Stimulated activated naive CD8-positive, alpha-beta T cell treated with anti-CD3 and anti-CD28 coated beads, Interleukin-15, Interleukin-2, amounts not matched to agents 100 U/mL and 50 U/mL, for 24 hours (primary cell): ENCODE data around the gene SYPL2.

Experiments
- ATAC-seq: fragments of 150-1000 bp; cut with Tn5 transposase; one replicate; pipeline ENCODE4 v1.10.0; 2021
- DNase-seq: peaks from one replicate; pipeline ENCODE4 v3.0.0; 2021

The SYPL2 gene

GRCh38 chr1:109492779-109493178, 26.4 kb downstream of the SYPL2 start:
- DNase-seq, result no peak

GRCh38 chr1:109493227-109493626, 26.9 kb downstream of the SYPL2 start:
- DNase-seq, result no peak
- no peak for ATAC-seq

More at GRCh38 chr1:109492779-109493178, 26.4 kb downstream of the SYPL2 start:
- no peak for ATAC-seq

DNA sequence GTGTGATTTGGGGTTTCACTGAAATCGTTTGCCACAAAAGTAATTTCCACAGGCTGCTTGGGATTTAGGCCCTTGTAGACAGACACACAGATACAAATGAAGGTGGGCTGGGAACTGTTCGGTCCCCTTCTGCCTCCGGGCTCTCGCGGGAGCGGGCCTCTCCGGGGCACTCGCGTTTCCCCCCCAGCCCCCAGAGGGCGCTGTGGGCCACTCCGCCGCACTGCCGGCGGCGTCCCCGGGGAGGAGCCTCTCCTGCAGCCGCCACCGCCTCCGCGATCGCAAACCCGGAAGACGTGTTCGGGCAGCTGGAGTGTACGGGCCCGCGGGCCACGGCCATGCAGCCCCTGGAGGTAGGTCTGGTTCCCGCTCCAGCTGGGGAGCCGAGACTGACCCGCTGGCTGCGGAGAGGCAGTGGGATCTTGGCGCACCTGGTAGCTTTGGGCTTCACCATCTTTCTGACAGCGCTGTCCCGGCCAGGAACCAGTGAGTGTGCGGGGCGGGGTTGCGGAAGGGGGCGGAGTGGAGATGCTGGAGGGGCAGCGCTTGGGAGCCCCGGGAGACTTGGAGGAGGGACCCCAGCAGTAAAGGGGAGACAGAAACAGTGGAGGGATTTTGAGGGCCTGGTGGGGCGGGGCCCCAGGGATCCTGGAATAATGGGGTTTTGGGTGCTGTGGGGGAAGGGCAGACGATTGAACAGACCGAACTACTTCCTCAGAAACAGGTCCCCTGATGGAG, 27.6 kb downstream of the SYPL2 start, which contains the start of gene CYB561D1:
TSS of gene CYB561D1 (plus strand) at position 290 of the 735 bp plus-strand sequence. CDS start at position 336, 46 bp downstream.
- DNase-seq, result peak; percentile 94
- peak; percentile 91 for ATAC-seq

GRCh38 chr1:109495738-109496137, 29.4 kb downstream of the SYPL2 start:
- ATAC-seq (no peak), DNase-seq (no peak)

DNA sequence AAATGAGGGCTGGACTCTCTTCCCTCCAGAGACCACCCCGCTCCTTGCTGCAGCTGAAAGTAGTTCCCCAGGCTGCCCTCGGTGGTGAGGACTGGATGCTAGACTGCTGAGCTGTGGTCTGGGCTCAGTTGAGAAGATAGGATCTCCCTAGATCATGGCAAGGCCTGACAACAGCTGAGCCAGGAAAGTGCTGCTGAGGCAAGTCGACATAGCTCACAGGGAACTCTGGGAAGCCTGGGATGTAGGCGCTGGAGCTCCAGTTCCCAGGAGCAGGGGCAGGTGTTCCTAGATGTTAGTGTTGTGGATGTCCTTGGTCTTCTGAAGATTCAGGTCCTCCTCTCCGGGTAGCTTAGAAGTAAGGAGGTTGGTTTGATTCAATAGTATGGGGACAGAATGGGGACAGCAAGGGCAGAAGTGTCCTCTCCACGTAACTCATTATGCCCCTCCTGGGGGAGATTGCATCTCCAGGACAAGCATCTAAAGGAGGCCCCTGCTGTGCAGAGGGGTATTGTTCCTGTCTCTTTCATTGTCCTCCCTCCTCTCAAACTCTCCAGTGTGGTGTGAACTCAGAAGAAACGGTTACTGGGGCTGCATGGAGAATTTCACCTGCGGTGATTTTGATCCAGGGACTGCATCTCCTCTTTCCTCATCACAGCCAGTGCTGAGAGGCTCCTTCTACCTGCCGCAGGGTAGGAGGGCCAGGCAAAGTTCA, 31.3 kb downstream of the SYPL2 start:
- no peak for ATAC-seq
- no peak for DNase-seq

- DNase-seq (peak; percentile 55), ATAC-seq (no peak)
Observed at GRCh38 chr1:109498161-109498801, 31.9 kb downstream of the SYPL2 start.

DNA sequence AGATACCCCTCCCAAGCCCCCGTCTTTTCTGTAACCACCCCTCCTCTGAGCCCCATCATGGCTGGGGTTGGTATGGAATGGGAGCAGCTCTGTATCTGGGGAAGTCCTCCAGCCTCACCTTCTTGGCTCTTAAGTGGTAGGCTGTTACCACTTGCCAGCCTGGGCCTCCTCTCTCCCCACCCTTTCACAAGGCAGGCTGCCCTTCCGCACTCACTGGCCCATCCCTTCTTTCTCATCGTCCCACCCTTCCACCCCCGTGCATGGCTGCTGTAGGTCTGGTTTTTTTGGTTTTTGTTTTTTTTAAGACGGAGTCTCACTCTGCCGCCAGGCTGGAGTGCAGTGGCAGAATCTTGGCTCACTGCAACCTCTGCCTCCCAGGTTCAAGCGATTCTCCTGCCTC, 32.7 kb downstream of the SYPL2 start:
- DNase-seq (no peak), ATAC-seq (no peak)

DNA sequence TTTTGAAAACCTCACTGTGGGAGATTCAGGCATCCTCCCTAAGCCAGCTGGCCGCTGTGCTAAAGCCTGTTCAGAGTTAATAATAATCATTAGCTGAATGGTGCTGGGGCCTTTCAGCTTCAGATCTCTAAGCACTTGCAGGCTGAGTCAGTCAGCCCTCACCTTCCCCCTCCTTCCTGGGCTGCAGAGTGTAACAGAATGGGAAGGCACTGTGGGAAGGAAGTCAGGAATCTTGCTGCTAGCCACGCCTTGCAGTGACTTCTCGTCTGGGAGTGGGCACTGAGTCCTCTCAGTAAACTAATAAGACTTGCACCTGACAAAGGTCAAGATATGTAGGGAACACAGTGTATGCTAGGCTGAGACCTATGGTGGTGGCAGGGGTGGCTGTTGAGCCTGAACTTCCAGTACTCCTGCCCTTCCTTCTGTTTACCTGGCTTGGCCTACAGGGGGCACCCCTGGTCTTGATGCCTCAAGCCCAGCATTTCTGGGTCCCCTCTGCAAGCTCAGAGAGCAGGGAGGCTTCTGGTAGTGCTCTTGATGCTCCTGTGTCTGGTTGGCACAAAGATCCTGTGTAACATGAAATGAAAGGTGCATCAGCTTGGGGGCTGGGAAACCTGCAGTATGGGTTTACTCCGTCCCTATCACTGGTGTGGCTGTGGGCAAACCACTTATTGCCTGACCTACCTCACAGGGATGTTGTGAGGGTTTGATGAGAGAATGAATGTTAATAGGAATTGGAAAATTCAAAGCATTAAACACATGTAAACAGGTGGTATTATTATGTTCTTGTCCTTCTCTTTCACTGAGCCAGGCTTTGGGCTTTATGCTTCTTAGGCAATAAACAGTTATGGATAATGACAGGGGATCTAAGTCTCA, 33.6 kb downstream of the SYPL2 start:
- peak; percentile 42 for ATAC-seq
- peak; percentile 74 for DNase-seq

- ATAC-seq (no peak), DNase-seq (no peak)
Observed at GRCh38 chr1:109500941-109501381, 34.6 kb downstream of the SYPL2 start.

DNA sequence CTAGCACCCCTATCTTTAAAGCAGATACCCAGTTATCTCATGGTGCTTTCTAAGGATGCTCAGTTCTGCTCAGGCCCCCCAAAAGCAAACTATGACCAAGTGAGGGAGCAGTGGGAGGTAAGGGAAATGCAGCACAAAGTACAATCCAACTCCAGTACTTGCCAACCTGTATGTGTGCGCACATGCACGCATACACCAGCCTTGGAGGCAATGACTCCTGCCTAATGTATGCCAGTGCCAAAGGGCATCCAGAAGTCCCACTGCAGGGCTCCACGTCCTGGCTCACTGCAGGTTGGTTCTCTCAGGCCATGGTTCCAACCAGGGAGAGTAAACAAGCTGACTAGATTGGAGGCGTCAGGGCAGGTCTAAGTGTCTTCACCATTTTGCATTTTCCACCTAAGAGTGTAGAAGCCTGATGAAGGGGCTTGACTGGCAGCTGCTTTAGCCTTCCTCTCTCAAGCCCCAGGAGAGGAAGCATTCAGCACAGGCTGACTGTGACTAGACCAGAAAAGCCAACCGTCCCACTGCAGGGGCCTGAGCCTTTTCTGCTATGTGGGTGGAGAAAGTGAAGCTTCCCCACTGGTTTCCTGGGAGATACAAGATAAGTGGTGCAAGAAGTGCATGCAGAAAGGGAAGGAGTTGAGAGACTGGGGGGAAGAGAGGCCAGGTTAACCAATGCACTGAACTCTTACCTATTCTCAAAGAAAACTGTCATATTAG, 35.5 kb downstream of the SYPL2 start:
- no peak for ATAC-seq
- DNase-seq, result no peak

DNA sequence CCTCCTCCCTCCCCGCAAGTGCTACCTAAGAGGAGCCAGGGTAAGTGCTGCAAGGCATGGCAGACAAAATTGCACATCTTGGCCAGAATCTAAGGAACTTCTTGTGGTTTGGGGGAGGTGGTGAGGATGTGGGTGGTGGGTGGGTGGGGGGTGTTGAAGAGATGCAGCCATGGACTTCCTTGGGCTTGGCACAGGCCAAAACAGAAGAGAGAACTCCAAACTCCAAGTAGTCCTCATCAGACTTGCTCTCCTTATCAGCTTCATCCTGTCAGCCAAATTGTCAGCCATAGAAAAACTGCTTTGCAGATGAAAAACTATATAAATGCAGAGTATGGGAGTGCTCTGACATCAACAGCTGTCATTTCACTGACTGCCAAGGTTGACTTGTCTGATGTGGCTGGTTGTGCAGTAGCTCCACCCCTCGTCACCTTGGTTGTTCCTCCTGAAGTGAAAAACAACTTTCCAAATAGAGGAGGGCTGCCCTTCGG, 36.1 kb downstream of the SYPL2 start:
- ATAC-seq (peak; percentile 45), DNase-seq (no peak)

DNA sequence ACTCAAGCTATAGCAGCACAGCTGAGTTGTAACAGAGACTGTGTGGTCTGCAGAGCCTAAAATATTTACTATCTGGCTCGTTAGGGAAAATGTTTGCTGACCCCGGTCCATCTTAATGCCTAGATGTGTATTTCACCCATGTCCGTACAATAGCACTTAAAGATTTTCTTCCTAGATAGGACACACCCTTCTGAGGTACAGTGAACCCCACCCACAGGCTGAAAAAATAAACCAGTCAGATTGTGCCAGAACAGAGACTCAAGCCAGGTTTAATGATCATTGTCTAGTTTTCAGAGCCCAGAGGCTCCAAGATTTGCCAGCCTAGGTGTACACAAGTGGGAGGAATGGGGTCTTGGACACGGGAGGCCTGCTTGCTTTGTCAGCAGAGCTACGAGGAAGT, 37.6 kb downstream of the SYPL2 start:
- DNase-seq, result no peak
- no peak for ATAC-seq

DNA sequence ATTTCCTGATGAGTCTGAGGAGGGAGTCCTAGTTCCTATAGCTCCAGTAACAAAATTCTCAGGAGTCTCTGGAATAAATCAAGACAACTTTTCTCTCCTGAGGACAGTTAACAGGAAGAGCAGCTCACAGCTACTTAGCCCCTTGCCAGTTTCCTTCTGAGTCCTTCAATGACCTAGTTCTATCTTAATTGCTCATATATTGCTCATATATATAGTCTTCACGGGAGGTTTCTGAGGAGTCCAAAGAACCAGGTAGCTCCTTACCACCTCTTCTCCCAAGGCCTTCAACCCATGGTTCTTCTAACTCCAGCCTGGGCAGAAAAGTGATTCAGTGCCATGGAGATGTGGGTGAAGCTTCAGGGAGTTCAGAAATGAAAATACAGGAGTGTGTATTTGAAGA, 38.6 kb downstream of the SYPL2 start:
- ATAC-seq (no peak), DNase-seq (no peak)

- no peak for ATAC-seq
- DNase-seq, result no peak
Observed at GRCh38 chr1:109508001-109508872, 41.9 kb downstream of the SYPL2 start.

- ATAC-seq (no peak), DNase-seq (no peak)
Observed at GRCh38 chr1:109508873-109509175, 42.5 kb downstream of the SYPL2 start.

- DNase-seq, result peak; percentile 74
- peak; percentile 55 for ATAC-seq
Observed at GRCh38 chr1:109509176-109510134, 43.1 kb downstream of the SYPL2 start, which contains the start of gene AMIGO1. AMIGO1 (minus strand) TSS chr1:109509727; CDS start chr1:109508912, 815 bp downstream.

GRCh38 chr1:109513110-109513710, 46.9 kb downstream of the SYPL2 start:
- ATAC-seq (no peak), DNase-seq (no peak)

DNA sequence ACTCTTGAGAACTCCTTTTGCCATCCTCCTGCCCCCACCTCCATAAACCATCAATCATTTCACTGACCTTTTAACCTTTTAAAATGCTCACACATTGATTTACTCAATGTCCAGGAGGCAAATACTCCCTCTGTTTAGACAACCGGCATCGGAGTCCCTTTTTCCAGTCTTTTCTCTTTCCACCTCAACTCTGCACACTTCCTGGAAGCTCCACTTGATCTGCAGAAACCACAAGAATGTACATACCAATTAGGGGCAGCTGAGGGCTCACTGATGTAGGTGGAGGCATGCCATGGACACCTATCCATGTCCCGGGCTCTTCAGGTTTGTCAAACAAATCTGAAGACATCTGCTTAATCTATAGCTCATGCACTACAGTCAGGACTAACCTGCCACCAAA, 48.5 kb downstream of the SYPL2 start:
- ATAC-seq, result no peak
- no peak for DNase-seq

DNA sequence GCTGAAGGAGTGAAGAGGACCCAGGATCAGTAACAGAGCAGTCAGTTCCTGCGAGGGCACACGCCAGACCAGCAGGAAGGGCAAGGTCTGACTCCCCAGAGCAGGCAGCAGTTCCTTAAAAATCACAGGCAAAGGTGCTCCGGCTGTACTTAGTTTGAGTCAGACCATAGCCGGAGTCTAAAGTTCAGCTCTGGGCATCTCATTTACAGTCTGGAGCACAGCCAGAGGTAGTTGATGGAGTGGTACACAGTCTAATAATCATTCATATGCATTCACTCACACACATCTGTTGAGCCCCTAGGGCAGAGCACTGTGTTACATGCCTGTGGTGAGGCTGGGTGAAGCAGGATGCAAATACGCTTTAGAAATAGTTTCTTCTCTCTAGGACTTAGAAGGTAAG, 50.5 kb downstream of the SYPL2 start:
- DNase-seq, result no peak
- ATAC-seq, result no peak
